Hepatocyte (in vitro differentiated cells): ENCODE measurements around the gene ARL14.

Experiments
- EZH2phosphoT487 ChIP-seq: fragments of 200-600 bp; sonication (generic); IDR thresholded peaks from one replicate; pipeline ENCODE4 v1.6.1; 2018; ENCODE audit warnings: antibody characterized with exemption, mild to moderate bottlenecking, low read depth, moderate library complexity; ENCODE audit not compliant: unreplicated experiment, severe bottlenecking
- TF ChIP-seq, protein P1 (sequence below): fragments of 200-600 bp; sonication (generic); IDR thresholded peaks from 2 replicates; pipeline ENCODE4 v1.5.1; 2016; ENCODE audit warnings: antibody characterized with exemption, mild to moderate bottlenecking; ENCODE audit not compliant: poor library complexity

DNA sequence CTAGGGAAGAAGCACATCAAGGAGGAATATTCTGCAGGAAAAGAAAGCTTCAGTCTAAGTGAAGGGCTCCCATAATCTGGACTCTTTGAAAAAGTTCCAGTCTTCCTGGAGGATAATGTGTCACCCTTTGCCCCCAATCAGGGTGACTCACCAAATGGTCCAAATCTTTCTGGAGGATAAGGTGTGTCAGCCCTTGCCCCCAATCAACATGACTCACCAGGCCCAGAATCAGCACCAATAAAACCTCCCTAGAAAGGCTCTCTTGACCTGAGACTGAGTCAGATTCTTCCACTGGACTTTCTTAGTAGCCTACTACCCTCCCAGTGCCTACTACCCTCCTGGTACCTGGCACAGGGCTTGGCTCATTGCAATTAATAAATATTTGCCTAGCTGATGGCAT lies 9.5 kb upstream of the ARL14 start:
- TF ChIP-seq, protein P1, sequence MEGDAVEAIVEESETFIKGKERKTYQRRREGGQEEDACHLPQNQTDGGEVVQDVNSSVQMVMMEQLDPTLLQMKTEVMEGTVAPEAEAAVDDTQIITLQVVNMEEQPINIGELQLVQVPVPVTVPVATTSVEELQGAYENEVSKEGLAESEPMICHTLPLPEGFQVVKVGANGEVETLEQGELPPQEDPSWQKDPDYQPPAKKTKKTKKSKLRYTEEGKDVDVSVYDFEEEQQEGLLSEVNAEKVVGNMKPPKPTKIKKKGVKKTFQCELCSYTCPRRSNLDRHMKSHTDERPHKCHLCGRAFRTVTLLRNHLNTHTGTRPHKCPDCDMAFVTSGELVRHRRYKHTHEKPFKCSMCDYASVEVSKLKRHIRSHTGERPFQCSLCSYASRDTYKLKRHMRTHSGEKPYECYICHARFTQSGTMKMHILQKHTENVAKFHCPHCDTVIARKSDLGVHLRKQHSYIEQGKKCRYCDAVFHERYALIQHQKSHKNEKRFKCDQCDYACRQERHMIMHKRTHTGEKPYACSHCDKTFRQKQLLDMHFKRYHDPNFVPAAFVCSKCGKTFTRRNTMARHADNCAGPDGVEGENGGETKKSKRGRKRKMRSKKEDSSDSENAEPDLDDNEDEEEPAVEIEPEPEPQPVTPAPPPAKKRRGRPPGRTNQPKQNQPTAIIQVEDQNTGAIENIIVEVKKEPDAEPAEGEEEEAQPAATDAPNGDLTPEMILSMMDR = no peak
- TF ChIP-seq EZH2phosphoT487 = no peak
